GM12891 (cell line): ENCODE data around the gene BCL3.

Source experiments
- PAX5 ChIP-seq: IDR thresholded peaks from 2 replicates; pipeline ENCODE4 v1.6.1; 2011; ENCODE audit warnings: low read length, moderate library complexity, mild to moderate bottlenecking; ENCODE audit not compliant: insufficient read depth, severe bottlenecking
- POLR2A ChIP-seq: IDR thresholded peaks from 2 replicates; pipeline ENCODE4 v1.6.1; 2011; ENCODE audit warnings: low read depth, low read length, control low read depth
- POLR2AphosphoS5 ChIP-seq: IDR thresholded peaks from 2 replicates; pipeline ENCODE4 v1.6.1; 2011; ENCODE audit warnings: low read depth, low read length, control low read depth

- TF ChIP-seq POLR2AphosphoS5 (no peak), POLR2A (no peak), PAX5 (no peak)
Measured at GRCh38 chr19:44725684-44726083, 22.8 kb upstream of the BCL3 start.
